NCI-H2227 treated with DMSO at 0.1 percent for 48 hours (cell line): Measurements from ENCODE around the gene SNRNP70.
"Not testable (repeated sequence)": the region's sequence is repeated elsewhere in the genome, so short reads cannot be mapped to it uniquely, and the experiment has no call there.

ENCODE experiments used
- DNase-seq: peaks from one replicate; lab custom pipeline; 2025; lab: John Stamatoyannopoulos, UW

SNRNP70 gene, protein sequence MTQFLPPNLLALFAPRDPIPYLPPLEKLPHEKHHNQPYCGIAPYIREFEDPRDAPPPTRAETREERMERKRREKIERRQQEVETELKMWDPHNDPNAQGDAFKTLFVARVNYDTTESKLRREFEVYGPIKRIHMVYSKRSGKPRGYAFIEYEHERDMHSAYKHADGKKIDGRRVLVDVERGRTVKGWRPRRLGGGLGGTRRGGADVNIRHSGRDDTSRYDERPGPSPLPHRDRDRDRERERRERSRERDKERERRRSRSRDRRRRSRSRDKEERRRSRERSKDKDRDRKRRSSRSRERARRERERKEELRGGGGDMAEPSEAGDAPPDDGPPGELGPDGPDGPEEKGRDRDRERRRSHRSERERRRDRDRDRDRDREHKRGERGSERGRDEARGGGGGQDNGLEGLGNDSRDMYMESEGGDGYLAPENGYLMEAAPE

GRCh38 chr19:49085020-49085867 is at the start of gene SNRNP70:
SNRNP70 (plus strand) TSS chr19:49085451; CDS start chr19:49086415, 964 bp downstream.
- peak; percentile 98 for DNase-seq

DNA sequence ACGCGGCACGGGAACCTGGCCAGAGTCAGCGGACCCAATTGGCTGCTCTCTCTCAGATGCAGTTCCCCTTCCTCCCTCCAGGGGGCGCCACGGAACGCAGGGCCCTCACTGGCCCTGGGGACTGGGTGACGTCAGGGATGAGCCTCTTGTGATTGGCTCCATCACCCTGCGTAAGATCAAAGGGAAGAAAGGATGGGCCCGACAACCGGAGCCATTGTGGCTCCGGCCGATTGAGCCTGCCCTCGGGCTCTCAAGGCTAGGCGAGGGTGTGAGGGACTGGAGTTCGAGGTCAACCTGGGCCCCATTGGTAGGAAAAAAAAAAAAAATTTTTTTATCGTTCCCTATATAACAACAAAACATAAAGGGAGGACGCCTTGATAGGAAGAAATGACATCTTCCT is 48.4 kb upstream of the SNRNP70 start, which contains the start of gene CGB1:
Gene CGB1, minus strand, starts transcription at position 81 of the 400 bp plus-strand sequence. CDS start 184 bp downstream, outside the sequence.
- DNase-seq, result not testable (repeated sequence)

GRCh38 chr19:49038111-49038510 is 47.1 kb upstream of the SNRNP70 start:
- not testable (repeated sequence) for DNase-seq

- DNase-seq, result not testable (repeated sequence)
Measured at GRCh38 chr19:49038557-49039276, 46.5 kb upstream of the SNRNP70 start.

- not testable (repeated sequence) for DNase-seq
Measured at GRCh38 chr19:49039736-49040135, 45.5 kb upstream of the SNRNP70 start.

DNA sequence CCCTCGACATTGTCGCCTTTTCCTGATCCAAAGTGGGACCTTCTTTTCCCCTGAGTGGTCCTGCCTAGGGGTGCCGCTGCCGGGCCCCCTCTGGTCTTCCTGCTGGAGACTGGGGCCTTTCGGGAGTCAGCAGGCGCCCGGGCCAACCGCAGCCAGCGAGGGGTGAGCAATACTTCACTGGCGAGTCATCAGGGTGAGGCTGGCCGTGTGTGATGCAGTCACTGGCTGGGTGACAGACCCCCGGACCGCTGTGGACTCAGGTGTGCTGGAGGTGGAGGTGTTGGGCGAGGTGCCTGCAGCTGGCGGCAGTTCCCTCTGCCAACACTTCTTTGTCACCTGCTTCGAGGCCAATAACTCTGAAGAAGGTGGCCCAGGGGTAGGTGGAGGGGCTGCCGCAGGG is 43.1 kb upstream of the SNRNP70 start:
- DNase-seq, result no peak

GRCh38 chr19:49042666-49043065 is 42.6 kb upstream of the SNRNP70 start:
- not testable (repeated sequence) for DNase-seq

DNA sequence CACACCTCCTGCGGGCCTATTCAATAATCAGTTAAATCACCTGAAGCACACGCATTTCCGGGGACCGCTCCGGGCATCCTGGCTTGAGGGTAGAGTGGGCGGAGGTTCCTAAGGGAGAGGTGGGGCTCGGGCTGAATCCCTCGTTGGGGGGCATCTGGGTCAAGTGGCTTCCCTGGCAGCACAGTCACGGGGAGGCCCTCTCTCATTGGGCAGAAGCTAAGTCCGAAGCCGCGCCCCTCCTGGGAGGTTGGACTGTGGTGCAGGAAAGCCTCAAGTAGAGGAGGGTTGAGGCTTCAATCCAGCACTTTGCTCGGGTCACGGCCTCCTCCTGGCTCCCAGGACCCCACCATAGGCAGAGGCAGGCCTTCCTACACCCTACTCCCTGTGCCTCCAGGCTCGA is 41.7 kb upstream of the SNRNP70 start, which contains the start of gene CGB5:
Gene CGB5, plus strand, starts transcription at position 301 of the 400 bp plus-strand sequence. CDS start 362 bp downstream, outside the sequence.
- DNase-seq, result not testable (repeated sequence)

DNA sequence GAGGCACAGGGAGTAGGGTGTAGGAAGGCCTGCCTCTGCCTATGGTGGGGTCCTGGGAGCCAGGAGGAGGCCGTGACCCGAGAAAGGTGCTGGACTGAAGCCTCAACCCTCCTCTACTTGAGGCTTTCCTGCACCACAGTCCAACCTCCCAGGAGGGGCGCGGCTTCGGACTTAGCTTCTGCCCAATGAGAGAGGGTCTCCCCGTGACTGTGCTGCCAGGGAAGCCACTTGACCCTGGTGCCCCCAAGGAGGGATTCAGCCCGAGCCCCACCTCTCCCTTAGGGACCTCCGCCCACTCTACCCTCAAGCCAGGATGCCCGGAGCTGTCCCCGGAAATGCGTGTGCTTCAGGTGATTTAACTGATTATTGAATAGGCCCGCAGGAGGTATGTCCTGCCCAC is 36.2 kb upstream of the SNRNP70 start, which contains the start of gene CGB8:
Gene CGB8, minus strand, starts transcription at position 101 of the 400 bp plus-strand sequence. CDS start 372 bp downstream, outside the sequence.
- DNase-seq, result not testable (repeated sequence)

DNA sequence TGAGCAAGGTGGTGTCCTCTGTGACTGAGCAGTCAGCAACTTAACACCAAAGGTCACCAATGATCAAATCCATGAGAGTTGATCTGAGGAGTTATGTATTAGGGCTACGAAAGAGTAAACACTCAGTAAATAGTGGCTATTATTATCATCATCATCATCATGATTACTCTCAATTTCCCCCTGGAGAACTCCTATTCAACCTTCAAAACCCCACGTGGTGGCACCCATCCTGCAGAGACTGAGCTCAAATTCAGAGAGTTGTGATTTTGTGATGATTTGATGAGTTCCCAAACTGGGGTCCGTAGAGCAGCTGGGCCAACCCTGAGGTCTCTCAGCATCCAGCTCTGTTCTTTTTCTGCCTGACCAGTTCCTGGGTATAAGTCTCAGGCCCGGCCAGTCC is 35.4 kb upstream of the SNRNP70 start:
- DNase-seq, result not testable (repeated sequence)

DNA sequence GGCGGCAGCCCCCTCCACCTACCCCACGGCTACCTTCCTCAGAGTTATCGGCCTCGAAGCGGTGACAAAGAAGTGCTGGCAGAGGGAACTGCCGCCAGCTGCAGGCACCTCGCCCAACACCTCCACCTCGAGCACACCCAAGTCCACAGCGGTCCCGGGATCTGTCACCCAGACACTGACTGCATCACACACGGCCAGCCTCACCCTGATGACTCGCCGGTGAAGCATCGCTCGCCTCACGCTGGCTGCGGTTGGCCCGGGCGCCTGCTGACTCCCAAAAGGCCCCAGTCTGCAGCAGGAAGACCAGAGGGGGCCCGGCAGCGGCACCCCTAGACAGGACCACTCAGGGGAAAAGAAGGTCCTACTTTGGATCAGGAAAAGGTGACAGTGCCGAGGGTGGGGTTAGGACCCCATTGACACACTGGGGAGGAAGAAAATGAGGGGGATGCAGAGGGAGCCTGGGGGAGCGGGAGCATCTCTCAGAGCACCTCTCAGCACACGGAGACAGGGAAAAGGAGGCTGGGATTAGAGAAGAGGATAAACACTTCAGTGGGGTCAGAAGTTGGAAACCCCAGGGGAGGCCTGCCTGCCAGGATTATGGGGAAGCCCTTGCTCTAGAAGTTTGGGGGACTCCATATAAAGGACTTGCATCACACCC is 34.7 kb upstream of the SNRNP70 start:
- not testable (repeated sequence) for DNase-seq

DNA sequence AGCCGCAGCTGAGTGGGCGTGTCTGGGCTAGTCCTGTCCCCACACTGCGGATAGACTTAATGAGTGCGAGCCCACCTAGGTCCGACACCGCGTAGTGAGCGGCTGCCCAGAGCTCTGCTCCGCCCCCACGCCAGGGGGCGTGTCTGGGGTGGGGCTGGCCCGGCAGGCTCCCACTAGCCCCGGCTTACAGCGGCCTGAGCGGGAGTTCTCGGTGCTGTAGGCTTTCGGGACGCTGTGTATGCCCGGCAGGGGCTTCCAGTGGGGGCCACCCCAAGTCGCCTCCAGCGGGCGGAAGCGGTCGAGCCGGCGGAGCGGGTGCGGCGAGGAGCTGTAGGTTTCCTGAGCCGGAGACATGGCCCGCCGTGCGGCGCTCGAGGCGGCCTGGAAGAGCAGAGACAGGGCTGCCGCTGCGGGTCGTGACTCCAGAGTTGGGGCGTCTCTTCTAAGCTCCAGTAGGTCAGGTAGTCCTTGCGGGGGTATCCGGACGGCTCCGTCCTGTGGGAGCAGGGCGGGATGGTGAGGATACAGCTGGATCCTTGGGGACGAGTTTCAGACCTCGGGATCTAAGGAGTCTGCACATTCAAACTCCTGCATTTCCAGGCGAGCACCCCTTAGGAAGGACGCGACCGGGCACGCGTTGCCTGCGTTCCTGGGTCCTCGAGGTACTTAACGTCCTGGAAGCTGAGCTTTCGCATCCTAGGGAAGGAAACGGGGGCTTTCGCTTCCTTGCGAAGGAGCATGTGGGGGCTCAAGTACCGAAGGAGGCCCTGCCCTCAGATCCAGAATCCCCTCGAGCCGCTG is 28.9 kb upstream of the SNRNP70 start:
- no peak for DNase-seq

- not testable (repeated sequence) for DNase-seq
Measured at GRCh38 chr19:49056902-49057596, 28.2 kb upstream of the SNRNP70 start.

- DNase-seq, result no peak
Measured at GRCh38 chr19:49057636-49058234, 27.5 kb upstream of the SNRNP70 start, which contains the start of gene CGB7. CGB7 (minus strand) TSS chr19:49057749; CDS start chr19:49055375, 2,374 bp downstream.

- no peak for DNase-seq
Measured at GRCh38 chr19:49058562-49058961, 26.7 kb upstream of the SNRNP70 start.

DNA sequence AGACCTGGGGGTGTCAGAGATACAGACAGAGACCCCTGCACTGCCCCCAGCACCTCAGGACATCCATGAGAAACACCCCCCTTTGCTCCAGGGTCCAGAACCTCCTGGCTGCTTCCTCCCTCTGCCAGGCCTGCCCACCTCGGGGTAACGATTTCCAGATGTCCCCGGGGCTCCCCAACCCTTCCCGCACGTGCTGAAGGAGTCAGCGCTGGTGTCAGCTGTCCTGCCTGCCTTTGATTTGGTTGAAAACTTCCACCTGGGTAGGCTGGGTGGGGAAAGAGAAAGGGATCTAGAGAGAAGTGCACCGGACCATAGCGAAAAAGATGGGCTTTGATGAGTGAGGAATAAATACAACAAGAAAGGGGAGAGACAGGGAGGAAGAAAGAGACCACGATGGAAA is 26.2 kb upstream of the SNRNP70 start:
- DNase-seq, result no peak

GRCh38 chr19:49061000-49061399 is 24.3 kb upstream of the SNRNP70 start:
- DNase-seq, result no peak

GRCh38 chr19:49061445-49061844 is 23.8 kb upstream of the SNRNP70 start:
- no peak for DNase-seq

GRCh38 chr19:49064029-49064629 is 21.1 kb upstream of the SNRNP70 start:
- DNase-seq, result no peak
